ENCODE results near the gene GCGR. TPM values are rescaled to one million over a fixed set of nuclear protein-coding genes. Genes with fewer than 3 reads are reported as not detected.

GCGR gene
- total and polyA plus RNA-seq, 2 donors from 2014 or later, result 9.3 to 37.2 TPM

DNA sequence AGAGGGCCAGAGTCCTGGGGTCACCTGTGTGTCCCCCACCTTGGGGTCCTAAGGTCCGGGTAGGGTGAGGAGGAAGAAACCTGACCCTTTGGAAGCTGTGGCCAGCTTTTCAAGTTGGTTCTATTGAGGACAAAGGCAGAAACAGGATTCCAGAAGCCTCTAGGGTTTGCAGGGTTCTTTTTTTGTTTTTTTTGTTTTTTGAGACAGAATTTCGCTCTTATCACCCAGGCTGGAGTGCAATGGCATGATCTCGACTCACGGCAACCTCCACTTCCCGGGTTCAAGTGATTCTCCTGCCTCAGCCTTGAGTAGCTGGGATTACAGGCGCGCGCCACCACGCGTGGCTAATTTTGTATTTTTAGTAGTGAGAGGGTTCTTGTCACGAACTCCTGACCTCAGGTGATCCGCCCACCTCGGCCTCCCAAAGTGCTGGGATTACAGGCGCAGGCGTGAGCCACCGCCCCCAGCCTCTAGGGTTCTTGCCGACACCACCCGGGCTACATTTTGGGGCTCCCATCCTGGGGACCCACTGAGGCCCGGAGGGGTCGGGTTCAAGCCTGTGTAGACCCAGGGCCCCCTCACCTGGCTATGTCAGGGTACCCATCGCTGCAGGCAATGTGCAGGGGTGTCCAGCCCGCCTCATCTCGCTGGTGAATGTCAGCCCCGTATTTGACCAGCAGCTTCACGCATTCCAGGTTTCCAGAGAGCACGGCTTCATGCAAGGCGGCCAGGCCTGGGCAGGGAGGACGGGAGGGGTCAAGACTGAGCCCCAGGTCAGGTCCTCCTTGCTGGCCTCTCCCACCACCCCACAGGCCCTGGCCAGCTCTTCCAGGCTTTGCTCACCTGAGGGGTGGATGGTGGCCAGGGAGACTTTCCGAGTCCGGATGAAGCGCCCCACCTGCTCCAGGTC lies 30.2 kb downstream of the GCGR start:
- intact Hi-C loops (cut with DNase I), result no loop called here
- TF ChIP-seq, protein P1, sequence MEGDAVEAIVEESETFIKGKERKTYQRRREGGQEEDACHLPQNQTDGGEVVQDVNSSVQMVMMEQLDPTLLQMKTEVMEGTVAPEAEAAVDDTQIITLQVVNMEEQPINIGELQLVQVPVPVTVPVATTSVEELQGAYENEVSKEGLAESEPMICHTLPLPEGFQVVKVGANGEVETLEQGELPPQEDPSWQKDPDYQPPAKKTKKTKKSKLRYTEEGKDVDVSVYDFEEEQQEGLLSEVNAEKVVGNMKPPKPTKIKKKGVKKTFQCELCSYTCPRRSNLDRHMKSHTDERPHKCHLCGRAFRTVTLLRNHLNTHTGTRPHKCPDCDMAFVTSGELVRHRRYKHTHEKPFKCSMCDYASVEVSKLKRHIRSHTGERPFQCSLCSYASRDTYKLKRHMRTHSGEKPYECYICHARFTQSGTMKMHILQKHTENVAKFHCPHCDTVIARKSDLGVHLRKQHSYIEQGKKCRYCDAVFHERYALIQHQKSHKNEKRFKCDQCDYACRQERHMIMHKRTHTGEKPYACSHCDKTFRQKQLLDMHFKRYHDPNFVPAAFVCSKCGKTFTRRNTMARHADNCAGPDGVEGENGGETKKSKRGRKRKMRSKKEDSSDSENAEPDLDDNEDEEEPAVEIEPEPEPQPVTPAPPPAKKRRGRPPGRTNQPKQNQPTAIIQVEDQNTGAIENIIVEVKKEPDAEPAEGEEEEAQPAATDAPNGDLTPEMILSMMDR (IDR thresholded peaks at IDR 0.05; ENCODE audit: borderline replicate concordance, extremely low read depth, insufficient read depth), result no peak
- FAIRE-seq, result no peak

DNA sequence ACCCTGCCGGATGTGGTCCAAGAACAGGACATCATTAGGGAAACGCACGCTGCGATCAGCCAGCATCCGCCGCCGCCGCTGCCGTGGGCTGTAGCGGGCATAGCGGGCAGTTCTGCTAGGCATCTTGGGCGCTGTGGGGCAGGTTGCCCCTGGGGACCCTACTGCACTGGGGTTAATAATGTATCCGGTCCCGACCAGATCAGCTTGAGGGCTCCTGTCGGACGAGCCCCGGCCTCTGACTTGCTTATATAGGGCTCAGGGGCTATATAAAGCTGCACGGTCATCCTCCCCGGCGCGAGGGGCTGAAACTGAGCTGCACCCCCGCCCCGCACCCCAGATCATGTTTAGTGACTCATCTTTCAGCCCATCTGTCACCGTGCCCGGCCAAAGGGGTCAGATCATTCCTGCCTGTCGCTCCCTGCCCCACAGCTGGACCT lies 30.9 kb downstream of the GCGR start, which contains the start of gene PPP1R27:
Gene PPP1R27, minus strand, starts transcription at position 220 of the 437 bp plus-strand sequence. Its CDS starts 97 bp downstream, at position 123.
- TF ChIP-seq, protein P1 (IDR thresholded peaks at IDR 0.05; ENCODE audit: borderline replicate concordance, extremely low read depth, insufficient read depth), result no peak
- Histone ChIP-seq H3K9me3 (ENCODE audit: control insufficient read depth in 2 of 3, insufficient read depth in 1 of 3, low read length in 3 of 3) (no peaks in the 10 kb centered on the region), H3K27me3 (ENCODE audit: control insufficient read depth, insufficient read depth, low read length) (no peaks in the 10 kb centered on the region), H3K4me3 (ENCODE audit: low read length in 3 of 3) (peak within 1 kb of the TSS in 2 of 3 donors; percentile 53 to 65), H3K4me1 (ENCODE audit: control insufficient read depth in 2 of 3, insufficient read depth in 2 of 3, low read depth in 1 of 3, low read length in 3 of 3) (peaks cover 0 to 16% (median 4%) of the 10 kb centered on the region in 3 donors), H3K27ac (ENCODE audit: low read depth in 2 of 2, low read length in 2 of 2) (peak within 1 kb of the TSS in 1 of 2 donors; percentile 95), H3K36me3 (ENCODE audit: control insufficient read depth in 2 of 3, insufficient read depth in 3 of 3, low read length in 3 of 3) (no peaks in the 10 kb centered on the region), H3K9ac (ENCODE audit: low read length in 3 of 3) (peak within 1 kb of the TSS in 1 of 3 donors; percentile 85)
- FAIRE-seq (no peak), DNase-seq (peak in 1 of 5 donors; percentile 73)
- intact Hi-C loops (cut with DNase I), result no loop called here

More for the DNA sequence above, 30.2 kb downstream of the GCGR start:
- no peaks in the 10 kb centered on the region for H3K36me3 ChIP-seq (ENCODE audit: control insufficient read depth in 2 of 3, insufficient read depth in 3 of 3, low read length in 3 of 3)
- no peaks in the 10 kb centered on the region for H3K27me3 ChIP-seq (ENCODE audit: control insufficient read depth, insufficient read depth, low read length)
- H3K27ac ChIP-seq (ENCODE audit: low read depth in 2 of 2, low read length in 2 of 2), result peak overlapping the region; percentile 84 to 95
- peak in 1 of 5 donors; percentile 76 for DNase-seq
- peak overlapping the region in 2 of 3 donors; percentile 39 to 85 for H3K9ac ChIP-seq (ENCODE audit: low read length in 3 of 3)
- H3K4me3 ChIP-seq (ENCODE audit: low read length in 3 of 3), result peak overlapping the region; percentile 53 to 76 (median 65)
- H3K4me1 ChIP-seq (ENCODE audit: control insufficient read depth in 2 of 3, insufficient read depth in 2 of 3, low read depth in 1 of 3, low read length in 3 of 3), result peaks cover 0 to 16% (median 4%) of the 10 kb centered on the region in 3 donors
- H3K9me3 ChIP-seq (ENCODE audit: control insufficient read depth in 2 of 3, insufficient read depth in 1 of 3, low read length in 3 of 3), result no peaks in the 10 kb centered on the region

DNA sequence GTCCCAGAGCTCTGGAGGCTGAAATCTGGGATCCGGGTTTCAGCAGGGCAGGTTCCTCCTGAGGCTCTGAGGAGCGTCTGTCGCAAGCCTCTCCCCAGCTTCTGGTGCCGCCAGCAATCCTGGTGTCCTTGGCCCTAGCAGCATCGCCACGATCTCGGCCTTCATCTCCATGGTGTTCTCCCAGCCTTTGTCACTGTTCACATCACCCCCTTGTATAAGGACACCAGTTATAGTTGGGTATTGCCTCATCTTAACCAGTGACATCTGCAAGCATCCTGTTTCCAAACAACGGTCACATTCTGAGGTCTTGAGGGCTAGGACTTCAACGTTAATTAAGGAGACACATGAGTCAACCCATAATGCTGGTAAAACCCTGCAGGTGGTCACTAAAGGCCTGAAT lies 33.7 kb downstream of the GCGR start:
- FAIRE-seq (no peak), DNase-seq (no peak)
- H3K36me3 ChIP-seq (ENCODE audit: control insufficient read depth in 2 of 3, insufficient read depth in 3 of 3, low read length in 3 of 3), result no peaks in the 10 kb centered on the region
- no peaks in the 10 kb centered on the region for H3K9me3 ChIP-seq (ENCODE audit: control insufficient read depth in 2 of 3, insufficient read depth in 1 of 3, low read length in 3 of 3)
- H3K9ac ChIP-seq (ENCODE audit: low read length in 3 of 3), result no peak overlapping the region
- TF ChIP-seq, protein P1 (IDR thresholded peaks at IDR 0.05; ENCODE audit: borderline replicate concordance, extremely low read depth, insufficient read depth), result no peak
- no peak overlapping the region for H3K27ac ChIP-seq (ENCODE audit: low read depth in 2 of 2, low read length in 2 of 2)
- H3K4me3 ChIP-seq (ENCODE audit: low read length in 3 of 3), result no peak overlapping the region
- H3K4me1 ChIP-seq (ENCODE audit: control insufficient read depth in 2 of 3, insufficient read depth in 2 of 3, low read depth in 1 of 3, low read length in 3 of 3), result peaks cover 0 to 5% (median 0%) of the 10 kb centered on the region in 3 donors
- intact Hi-C loops (cut with DNase I), result no loop called here
- H3K27me3 ChIP-seq (ENCODE audit: control insufficient read depth, insufficient read depth, low read length), result no peaks in the 10 kb centered on the region

Data from kidney (tissue), 14 donors.